SK-N-SH treated with all-trans-retinoic acid at 6 μM for 48 hours (cell line): Measurements from ENCODE around the gene SPESP1.

Experiments used
- ATAC-seq: fragments of 200-7000 bp; cut with Tn5 transposase; 3 replicates; pipeline ENCODE4 v1.9.1; 2020; ENCODE audit warnings: mild to moderate bottlenecking, moderate library complexity
- ARNTL ChIP-seq: fragments of 450-650 bp; formaldehyde crosslinking; IDR thresholded peaks from 2 replicates; pipeline ENCODE4 v1.5.0; 2020; ENCODE audit warnings: low read depth, mild to moderate bottlenecking, moderate library complexity, borderline replicate concordance
- BACH2 ChIP-seq: fragments of 250-450 bp; sonication (Bioruptor Pico); IDR thresholded peaks from 2 replicates; pipeline ENCODE4 v1.9.0; 2021; ENCODE audit warnings: mild to moderate bottlenecking, borderline replicate concordance
- CSDC2 ChIP-seq: fragments of 250-450 bp; sonication (Bioruptor Pico); IDR thresholded peaks from 2 replicates; pipeline ENCODE4 v1.5.0; 2020; ENCODE audit warnings: mild to moderate bottlenecking, moderate library complexity
- CSRNP3 ChIP-seq: fragments of 250-450 bp; sonication (Bioruptor Pico); IDR thresholded peaks from 2 replicates; pipeline ENCODE4 v1.5.1; 2021; ENCODE audit warnings: mild to moderate bottlenecking, moderate library complexity
- ESRRG ChIP-seq: fragments of 250-450 bp; sonication (Bioruptor Pico); IDR thresholded peaks from 2 replicates; pipeline ENCODE4 v1.6.1; 2021; ENCODE audit warnings: mild to moderate bottlenecking
- GLIS3 ChIP-seq: fragments of 250-450 bp; sonication (Bioruptor Pico); IDR thresholded peaks from 2 replicates; pipeline ENCODE4 v1.5.0; 2020; ENCODE audit warnings: mild to moderate bottlenecking, moderate library complexity
- ISL1 ChIP-seq: fragments of 250-450 bp; sonication (Bioruptor Pico); IDR thresholded peaks from 2 replicates; pipeline ENCODE4 v2.1.2; 2022; ENCODE audit warnings: mild to moderate bottlenecking, moderate library complexity
- OSR1 ChIP-seq: fragments of 250-450 bp; sonication (Bioruptor Pico); IDR thresholded peaks from 2 replicates; pipeline ENCODE4 v1.8.0; 2022; ENCODE audit warnings: moderate library complexity, mild to moderate bottlenecking, inconsistent platforms
- POU6F1 ChIP-seq: fragments of 250-450 bp; sonication (Bioruptor Pico); IDR thresholded peaks from 2 replicates; pipeline ENCODE4 v1.8.0; 2021; ENCODE audit warnings: low read depth, mild to moderate bottlenecking, moderate library complexity, borderline replicate concordance
- PPARA ChIP-seq: fragments of 250-450 bp; sonication (Bioruptor Pico); IDR thresholded peaks from 2 replicates; pipeline ENCODE4 v1.5.0; 2020; ENCODE audit warnings: mild to moderate bottlenecking, borderline replicate concordance
- RARB ChIP-seq: fragments of 250-450 bp; sonication (Bioruptor Pico); IDR thresholded peaks from 2 replicates; pipeline ENCODE4 v1.8.0; 2021; ENCODE audit warnings: mild to moderate bottlenecking, moderate library complexity
- ZC3H10 ChIP-seq: fragments of 250-450 bp; sonication (Bioruptor Pico); IDR thresholded peaks from 2 replicates; pipeline ENCODE4 v1.5.1; 2021; ENCODE audit warnings: mild to moderate bottlenecking, moderate library complexity
- ZFP3 ChIP-seq: fragments of 250-450 bp; sonication (Bioruptor Pico); IDR thresholded peaks from 2 replicates; pipeline ENCODE4 v1.5.0; 2020; ENCODE audit warnings: mild to moderate bottlenecking, moderate library complexity
- ZFP30 ChIP-seq: fragments of 450-650 bp; formaldehyde crosslinking; IDR thresholded peaks from 2 replicates; pipeline ENCODE4 v1.5.0; 2022; ENCODE audit warnings: mild to moderate bottlenecking, moderate library complexity
- ZNF565 ChIP-seq: fragments of 450-650 bp; formaldehyde crosslinking; conservative IDR thresholded peaks from 2 replicates; pipeline ENCODE4 v1.5.0; 2020; ENCODE audit warnings: low read depth, mild to moderate bottlenecking, moderate library complexity
- ZNF70 ChIP-seq: fragments of 450-650 bp; formaldehyde crosslinking; IDR thresholded peaks from 2 replicates; pipeline ENCODE4 v1.5.0; 2020; ENCODE audit warnings: mild to moderate bottlenecking, moderate library complexity
- ZNF8 ChIP-seq: fragments of 450-650 bp; formaldehyde crosslinking; IDR thresholded peaks from 2 replicates; pipeline ENCODE4 v1.5.0; 2020; ENCODE audit warnings: mild to moderate bottlenecking, moderate library complexity
- TF ChIP-seq, protein P1 (sequence below): fragments of 250-450 bp; sonication (Bioruptor Pico); IDR thresholded peaks from 2 replicates; pipeline ENCODE4 v1.8.0; 2020; ENCODE audit warnings: mild to moderate bottlenecking, moderate library complexity, borderline replicate concordance
- TF ChIP-seq, protein P2 (sequence below): fragments of 250-450 bp; sonication (Bioruptor Pico); IDR thresholded peaks from 2 replicates; pipeline ENCODE4 v1.5.0; 2020; ENCODE audit warnings: mild to moderate bottlenecking, moderate library complexity
- TF ChIP-seq, protein P3 (sequence below): fragments of 250-450 bp; sonication (Bioruptor Pico); IDR thresholded peaks from 2 replicates; pipeline ENCODE4 v1.5.1; 2020; ENCODE audit warnings: low read depth, mild to moderate bottlenecking, moderate library complexity

SPESP1 gene

GRCh38 chr15:68921926-68922325 lies 8.4 kb upstream of the SPESP1 start:
- TF ChIP-seq BACH2 (CRISPR knock-in tag) (no peak), OSR1 (CRISPR knock-in tag) (no peak), ZFP30 (no peak), ESRRG (CRISPR knock-in tag) (no peak), ZFP3 (CRISPR knock-in tag) (no peak), PPARA (CRISPR knock-in tag) (no peak), ZNF8 (CRISPR knock-in tag) (no peak), ISL1 (no peak), CSRNP3 (CRISPR knock-in tag) (no peak), GLIS3 (no peak), ZNF70 (CRISPR knock-in tag) (no peak), RARB (no peak), POU6F1 (CRISPR knock-in tag) (no peak), ZC3H10 (CRISPR knock-in tag) (no peak)
- TF ChIP-seq, protein P1, sequence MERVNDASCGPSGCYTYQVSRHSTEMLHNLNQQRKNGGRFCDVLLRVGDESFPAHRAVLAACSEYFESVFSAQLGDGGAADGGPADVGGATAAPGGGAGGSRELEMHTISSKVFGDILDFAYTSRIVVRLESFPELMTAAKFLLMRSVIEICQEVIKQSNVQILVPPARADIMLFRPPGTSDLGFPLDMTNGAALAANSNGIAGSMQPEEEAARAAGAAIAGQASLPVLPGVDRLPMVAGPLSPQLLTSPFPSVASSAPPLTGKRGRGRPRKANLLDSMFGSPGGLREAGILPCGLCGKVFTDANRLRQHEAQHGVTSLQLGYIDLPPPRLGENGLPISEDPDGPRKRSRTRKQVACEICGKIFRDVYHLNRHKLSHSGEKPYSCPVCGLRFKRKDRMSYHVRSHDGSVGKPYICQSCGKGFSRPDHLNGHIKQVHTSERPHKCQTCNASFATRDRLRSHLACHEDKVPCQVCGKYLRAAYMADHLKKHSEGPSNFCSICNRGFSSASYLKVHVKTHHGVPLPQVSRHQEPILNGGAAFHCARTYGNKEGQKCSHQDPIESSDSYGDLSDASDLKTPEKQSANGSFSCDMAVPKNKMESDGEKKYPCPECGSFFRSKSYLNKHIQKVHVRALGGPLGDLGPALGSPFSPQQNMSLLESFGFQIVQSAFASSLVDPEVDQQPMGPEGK (CRISPR knock-in tag), result no peak
- TF ChIP-seq, protein P2, sequence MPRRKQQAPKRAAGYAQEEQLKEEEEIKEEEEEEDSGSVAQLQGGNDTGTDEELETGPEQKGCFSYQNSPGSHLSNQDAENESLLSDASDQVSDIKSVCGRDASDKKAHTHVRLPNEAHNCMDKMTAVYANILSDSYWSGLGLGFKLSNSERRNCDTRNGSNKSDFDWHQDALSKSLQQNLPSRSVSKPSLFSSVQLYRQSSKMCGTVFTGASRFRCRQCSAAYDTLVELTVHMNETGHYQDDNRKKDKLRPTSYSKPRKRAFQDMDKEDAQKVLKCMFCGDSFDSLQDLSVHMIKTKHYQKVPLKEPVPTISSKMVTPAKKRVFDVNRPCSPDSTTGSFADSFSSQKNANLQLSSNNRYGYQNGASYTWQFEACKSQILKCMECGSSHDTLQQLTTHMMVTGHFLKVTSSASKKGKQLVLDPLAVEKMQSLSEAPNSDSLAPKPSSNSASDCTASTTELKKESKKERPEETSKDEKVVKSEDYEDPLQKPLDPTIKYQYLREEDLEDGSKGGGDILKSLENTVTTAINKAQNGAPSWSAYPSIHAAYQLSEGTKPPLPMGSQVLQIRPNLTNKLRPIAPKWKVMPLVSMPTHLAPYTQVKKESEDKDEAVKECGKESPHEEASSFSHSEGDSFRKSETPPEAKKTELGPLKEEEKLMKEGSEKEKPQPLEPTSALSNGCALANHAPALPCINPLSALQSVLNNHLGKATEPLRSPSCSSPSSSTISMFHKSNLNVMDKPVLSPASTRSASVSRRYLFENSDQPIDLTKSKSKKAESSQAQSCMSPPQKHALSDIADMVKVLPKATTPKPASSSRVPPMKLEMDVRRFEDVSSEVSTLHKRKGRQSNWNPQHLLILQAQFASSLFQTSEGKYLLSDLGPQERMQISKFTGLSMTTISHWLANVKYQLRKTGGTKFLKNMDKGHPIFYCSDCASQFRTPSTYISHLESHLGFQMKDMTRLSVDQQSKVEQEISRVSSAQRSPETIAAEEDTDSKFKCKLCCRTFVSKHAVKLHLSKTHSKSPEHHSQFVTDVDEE, result no peak
- no peak for ATAC-seq

GRCh38 chr15:68924866-68925560 lies 5.3 kb upstream of the SPESP1 start:
- ATAC-seq, result peak; percentile 99
- TF ChIP-seq CSDC2 (CRISPR knock-in tag) (no peak), POU6F1 (CRISPR knock-in tag) (no peak), BACH2 (CRISPR knock-in tag) (no peak), OSR1 (CRISPR knock-in tag) (no peak), ZFP30 (no peak), ZFP3 (CRISPR knock-in tag) (no peak)
- TF ChIP-seq, protein P1 (CRISPR knock-in tag), result no peak

DNA sequence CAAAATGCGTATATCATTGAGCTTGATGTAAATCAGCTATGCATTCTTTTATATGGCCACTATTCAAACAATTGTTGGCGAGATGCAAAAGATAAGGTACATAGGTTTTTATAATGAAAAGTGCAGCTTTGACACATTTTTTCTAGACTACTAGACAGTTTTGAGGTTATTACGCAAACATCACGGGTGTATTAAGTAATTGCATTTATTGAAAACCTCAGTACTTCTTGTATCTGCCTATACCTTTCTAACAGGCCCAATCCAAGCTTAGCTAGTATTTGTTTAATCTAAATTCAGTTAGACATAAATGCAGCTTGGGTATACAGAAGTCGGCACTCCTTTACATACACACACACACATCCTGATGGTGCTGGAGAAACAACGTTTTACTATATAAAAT lies 2.7 kb downstream of the SPESP1 start:
- ATAC-seq, result no peak

More for the DNA sequence above, 2.7 kb downstream of the SPESP1 start:
- TF ChIP-seq RARB (no peak), ZNF565 (CRISPR knock-in tag) (no peak), OSR1 (CRISPR knock-in tag) (no peak), GLIS3 (no peak), CSRNP3 (CRISPR knock-in tag) (no peak), PPARA (CRISPR knock-in tag) (no peak), ESRRG (CRISPR knock-in tag) (no peak), ARNTL (CRISPR knock-in tag) (no peak), ZNF8 (CRISPR knock-in tag) (no peak), ZFP3 (CRISPR knock-in tag) (no peak)
- TF ChIP-seq, protein P3, sequence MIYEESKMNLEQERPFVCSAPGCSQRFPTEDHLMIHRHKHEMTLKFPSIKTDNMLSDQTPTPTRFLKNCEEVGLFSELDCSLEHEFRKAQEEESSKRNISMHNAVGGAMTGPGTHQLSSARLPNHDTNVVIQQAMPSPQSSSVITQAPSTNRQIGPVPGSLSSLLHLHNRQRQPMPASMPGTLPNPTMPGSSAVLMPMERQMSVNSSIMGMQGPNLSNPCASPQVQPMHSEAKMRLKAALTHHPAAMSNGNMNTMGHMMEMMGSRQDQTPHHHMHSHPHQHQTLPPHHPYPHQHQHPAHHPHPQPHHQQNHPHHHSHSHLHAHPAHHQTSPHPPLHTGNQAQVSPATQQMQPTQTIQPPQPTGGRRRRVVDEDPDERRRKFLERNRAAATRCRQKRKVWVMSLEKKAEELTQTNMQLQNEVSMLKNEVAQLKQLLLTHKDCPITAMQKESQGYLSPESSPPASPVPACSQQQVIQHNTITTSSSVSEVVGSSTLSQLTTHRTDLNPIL (CRISPR knock-in tag), result no peak
